RWPE2 (cell line): Measurements from ENCODE around the gene CADPS.

Source experiments
- ATAC-seq: fragments of 200-7000 bp; cut with Tn5 transposase; 3 replicates; pipeline ENCODE4 v1.9.1; 2021; ENCODE audit warnings: low read depth
- DNase-seq: peaks from one replicate; pipeline ENCODE4 v3.0.0-alpha.2; 2020; ENCODE audit warnings: low spot score
- H3K27ac ChIP-seq: fragments of 450-650 bp; 2 replicates; pipeline ENCODE4 v1.5.1; 2017; ENCODE audit warnings: mild to moderate bottlenecking; ENCODE audit not compliant: poor library complexity, severe bottlenecking
- H3K27me3 ChIP-seq: fragments of 250-450 bp; sonication (Bioruptor Pico); 2 replicates; pipeline ENCODE4 v1.5.1; 2021; ENCODE audit warnings: mild to moderate bottlenecking, moderate library complexity; ENCODE audit not compliant: insufficient read depth, poor library complexity, severe bottlenecking
- H3K36me3 ChIP-seq: fragments of 250-450 bp; sonication (Bioruptor Pico); 2 replicates; pipeline ENCODE4 v1.5.1; 2020; ENCODE audit warnings: low read depth, mild to moderate bottlenecking, moderate library complexity
- H3K4me1 ChIP-seq: fragments of 250-450 bp; sonication (Bioruptor Pico); 2 replicates; pipeline ENCODE4 v1.5.1; 2021; ENCODE audit warnings: mild to moderate bottlenecking, moderate library complexity; ENCODE audit not compliant: insufficient read depth, poor library complexity, severe bottlenecking
- H3K4me3 ChIP-seq: fragments of 250-450 bp; sonication (Bioruptor Pico); 2 replicates; pipeline ENCODE4 v1.5.1; 2021; ENCODE audit warnings: mild to moderate bottlenecking, moderate library complexity; ENCODE audit not compliant: severe bottlenecking
- H3K9me3 ChIP-seq: fragments of 250-450 bp; sonication (Bioruptor Pico); 2 replicates; pipeline ENCODE4 v1.5.1; 2021; ENCODE audit warnings: mild to moderate bottlenecking, moderate library complexity; ENCODE audit not compliant: severe bottlenecking
- TF ChIP-seq, protein P1 (sequence below): fragments of 450-650 bp; IDR thresholded peaks from one replicate; pipeline ENCODE4 v1.5.1; 2017; ENCODE audit warnings: mild to moderate bottlenecking, moderate library complexity; ENCODE audit not compliant: poor library complexity, severe bottlenecking

The CADPS gene

DNA sequence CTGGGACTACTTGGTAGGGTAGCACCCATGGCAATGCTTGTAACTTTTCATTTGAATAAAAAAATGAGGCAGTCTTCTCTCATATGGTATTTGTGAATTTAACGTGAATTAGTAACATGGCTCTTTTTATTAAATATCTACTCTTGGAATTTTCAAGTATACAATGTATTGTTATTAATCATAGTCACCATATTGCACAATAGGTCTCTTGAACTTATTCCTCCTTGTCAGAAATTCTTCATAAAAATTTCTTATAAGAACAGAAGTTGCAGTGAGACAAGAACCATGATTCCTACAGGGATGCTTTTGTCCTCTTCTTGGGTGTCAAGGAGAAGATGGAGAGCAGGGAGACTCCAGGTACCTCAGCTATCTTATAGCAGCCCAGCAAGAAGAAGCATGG, 298.1 kb downstream of the CADPS start:
- no peak overlapping the region for H3K4me3 ChIP-seq
- no peak for DNase-seq
- no peaks in the 10 kb centered on the region for H3K36me3 ChIP-seq
- no peaks in the 10 kb centered on the region for H3K27me3 ChIP-seq
- peaks cover 11% of the 10 kb centered on the region for H3K4me1 ChIP-seq
- no peaks in the 10 kb centered on the region for H3K9me3 ChIP-seq
- ATAC-seq: no peak
- no peak overlapping the region for H3K27ac ChIP-seq
- TF ChIP-seq, protein P1, sequence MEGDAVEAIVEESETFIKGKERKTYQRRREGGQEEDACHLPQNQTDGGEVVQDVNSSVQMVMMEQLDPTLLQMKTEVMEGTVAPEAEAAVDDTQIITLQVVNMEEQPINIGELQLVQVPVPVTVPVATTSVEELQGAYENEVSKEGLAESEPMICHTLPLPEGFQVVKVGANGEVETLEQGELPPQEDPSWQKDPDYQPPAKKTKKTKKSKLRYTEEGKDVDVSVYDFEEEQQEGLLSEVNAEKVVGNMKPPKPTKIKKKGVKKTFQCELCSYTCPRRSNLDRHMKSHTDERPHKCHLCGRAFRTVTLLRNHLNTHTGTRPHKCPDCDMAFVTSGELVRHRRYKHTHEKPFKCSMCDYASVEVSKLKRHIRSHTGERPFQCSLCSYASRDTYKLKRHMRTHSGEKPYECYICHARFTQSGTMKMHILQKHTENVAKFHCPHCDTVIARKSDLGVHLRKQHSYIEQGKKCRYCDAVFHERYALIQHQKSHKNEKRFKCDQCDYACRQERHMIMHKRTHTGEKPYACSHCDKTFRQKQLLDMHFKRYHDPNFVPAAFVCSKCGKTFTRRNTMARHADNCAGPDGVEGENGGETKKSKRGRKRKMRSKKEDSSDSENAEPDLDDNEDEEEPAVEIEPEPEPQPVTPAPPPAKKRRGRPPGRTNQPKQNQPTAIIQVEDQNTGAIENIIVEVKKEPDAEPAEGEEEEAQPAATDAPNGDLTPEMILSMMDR: no peak

- no peaks in the 10 kb centered on the region for H3K9me3 ChIP-seq
- peak overlapping the region; percentile 12 for H3K27ac ChIP-seq
- no peaks in the 10 kb centered on the region for H3K27me3 ChIP-seq
- ATAC-seq (no peak), DNase-seq (no peak)
- no peaks in the 10 kb centered on the region for H3K36me3 ChIP-seq
- TF ChIP-seq, protein P1: no peak
- H3K4me3 ChIP-seq: no peak overlapping the region
- peaks cover 11% of the 10 kb centered on the region for H3K4me1 ChIP-seq
Measured at GRCh38 chr3:62574266-62574898, 300.8 kb downstream of the CADPS start.

- no peaks in the 10 kb centered on the region for H3K27me3 ChIP-seq
- H3K9me3 ChIP-seq: no peaks in the 10 kb centered on the region
- H3K4me1 ChIP-seq: peaks cover 15% of the 10 kb centered on the region
- no peak overlapping the region for H3K27ac ChIP-seq
- TF ChIP-seq, protein P1: no peak
- no peak overlapping the region for H3K4me3 ChIP-seq
- ATAC-seq (no peak), DNase-seq (no peak)
- no peaks in the 10 kb centered on the region for H3K36me3 ChIP-seq
Measured at GRCh38 chr3:62571916-62572315, 303.3 kb downstream of the CADPS start.

DNA sequence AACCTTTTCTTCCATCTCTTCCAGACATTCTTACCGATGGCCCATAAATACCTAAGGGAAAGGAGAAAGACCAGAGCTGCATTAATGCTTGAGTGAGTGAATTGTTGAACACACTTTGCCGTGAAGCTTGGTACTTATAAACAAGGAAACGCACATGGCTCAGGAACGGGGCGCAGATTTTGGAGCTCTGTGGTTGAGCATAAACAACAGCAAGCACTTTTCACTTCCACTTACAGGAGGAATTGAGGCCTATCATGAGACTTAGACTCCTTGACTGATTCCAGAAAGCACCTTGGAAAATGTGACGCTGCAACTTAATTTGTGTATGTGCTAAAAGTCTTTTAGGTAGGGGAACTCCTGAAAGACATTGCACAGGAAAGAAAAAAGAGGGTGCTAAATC, 304.3 kb downstream of the CADPS start:
- H3K4me1 ChIP-seq: peaks cover 17% of the 10 kb centered on the region
- no peaks in the 10 kb centered on the region for H3K27me3 ChIP-seq
- H3K4me3 ChIP-seq: no peak overlapping the region
- no peak for DNase-seq
- H3K27ac ChIP-seq: no peak overlapping the region
- TF ChIP-seq, protein P1: no peak
- no peaks in the 10 kb centered on the region for H3K9me3 ChIP-seq
- H3K36me3 ChIP-seq: no peaks in the 10 kb centered on the region
- no peak for ATAC-seq

GRCh38 chr3:62569609-62570008, 305.6 kb downstream of the CADPS start:
- H3K27ac ChIP-seq: no peak overlapping the region
- no peak overlapping the region for H3K4me3 ChIP-seq
- peaks cover 9% of the 10 kb centered on the region for H3K4me1 ChIP-seq
- no peak for ATAC-seq
- H3K36me3 ChIP-seq: no peaks in the 10 kb centered on the region
- H3K9me3 ChIP-seq: no peaks in the 10 kb centered on the region
- TF ChIP-seq, protein P1: no peak
- no peak for DNase-seq
- no peaks in the 10 kb centered on the region for H3K27me3 ChIP-seq
